ENCODE results near the gene SLC44A4. TPM values are rescaled to one million over a fixed set of nuclear protein-coding genes. Genes with fewer than 3 reads are reported as not detected.

SLC44A4 gene
- total and polyA plus RNA-seq, 5 donors from 2014 or later, result 1.0 TPM; not detected in 4

GRCh38 chr6:31900917-31901414 is 22.2 kb upstream of the SLC44A4 start:
- Histone ChIP-seq H3K27ac (ENCODE audit: insufficient read depth, low read length, poor library complexity, severe bottlenecking) (peak overlapping the region; percentile 63), H3K27me3 (ENCODE audit: control insufficient read depth, insufficient read depth, low read length) (peaks cover 2% of the 10 kb centered on the region), H3K9me3 (ENCODE audit: control insufficient read depth in 2 of 2, low read length in 2 of 2) (no peaks in the 10 kb centered on the region), H3K4me1 (ENCODE audit: control insufficient read depth, insufficient read depth, low read length, poor library complexity, severe bottlenecking) (peaks cover 43% of the 10 kb centered on the region), H3K4me3 (ENCODE audit: low read depth, low read length) (no peak overlapping the region), H3K36me3 (ENCODE audit: control insufficient read depth, insufficient read depth, low read length) (no peaks in the 10 kb centered on the region)
- H3K4me3 Mint-ChIP-seq, result peak overlapping the region in 3 of 4 donors; percentile 73 to 77 (median 75)
- H3K27ac Mint-ChIP-seq, result peak overlapping the region in 2 of 3 donors; percentile 65 to 86
- no peaks in the 10 kb centered on the region for H3K9me3 Mint-ChIP-seq
- ATAC-seq (ENCODE audit: low read depth in 2 of 2) (no peak), DNase-seq (no peak)
- no peaks in the 10 kb centered on the region for H3K36me3 Mint-ChIP-seq
- peaks cover 0 to 39% (median 24%) of the 10 kb centered on the region in 4 donors for H3K4me1 Mint-ChIP-seq
- peaks cover 4% of the 10 kb centered on the region for H3K27me3 Mint-ChIP-seq

- H3K4me3 ChIP-seq (ENCODE audit: low read depth, low read length), result no peak overlapping the region
- no peaks in the 10 kb centered on the region for H3K9me3 Mint-ChIP-seq
- H3K4me3 Mint-ChIP-seq, result peak overlapping the region; percentile 71 to 96 (median 84)
- DNase-seq, result peak in 1 of 3 donors; percentile 4
- peaks cover 0 to 44% (median 26%) of the 10 kb centered on the region in 4 donors for H3K4me1 Mint-ChIP-seq
- peaks cover 43% of the 10 kb centered on the region for H3K4me1 ChIP-seq (ENCODE audit: control insufficient read depth, insufficient read depth, low read length, poor library complexity, severe bottlenecking)
- H3K36me3 Mint-ChIP-seq, result no peaks in the 10 kb centered on the region
- H3K27ac Mint-ChIP-seq, result no peak overlapping the region
- no peaks in the 10 kb centered on the region for H3K27me3 ChIP-seq (ENCODE audit: control insufficient read depth, insufficient read depth, low read length)
- H3K27me3 Mint-ChIP-seq, result no peaks in the 10 kb centered on the region
- H3K27ac ChIP-seq (ENCODE audit: insufficient read depth, low read length, poor library complexity, severe bottlenecking), result no peak overlapping the region
- no peaks in the 10 kb centered on the region for H3K36me3 ChIP-seq (ENCODE audit: control insufficient read depth, insufficient read depth, low read length)
- H3K9me3 ChIP-seq (ENCODE audit: control insufficient read depth in 2 of 2, low read length in 2 of 2), result no peaks in the 10 kb centered on the region
- no peak for ATAC-seq (ENCODE audit: low read depth in 2 of 2)
Measured at GRCh38 chr6:31899882-31900722, 21.3 kb upstream of the SLC44A4 start.

- Mint-ChIP-seq H3K4me3 (peak overlapping the region; percentile 78 to 98 (median 92)), H3K36me3 (no peaks in the 10 kb centered on the region), H3K27ac (peak overlapping the region in 2 of 3 donors; percentile 20 to 98), H3K9me3 (no peaks in the 10 kb centered on the region), H3K4me1 (peaks cover 0 to 44% (median 26%) of the 10 kb centered on the region in 4 donors), H3K27me3 (no peaks in the 10 kb centered on the region)
- H3K4me1 ChIP-seq (ENCODE audit: control insufficient read depth, insufficient read depth, low read length, poor library complexity, severe bottlenecking), result peaks cover 43% of the 10 kb centered on the region
- ATAC-seq (ENCODE audit: low read depth in 2 of 2) (no peak), DNase-seq (no peak)
- no peak overlapping the region for H3K4me3 ChIP-seq (ENCODE audit: low read depth, low read length)
- H3K27ac ChIP-seq (ENCODE audit: insufficient read depth, low read length, poor library complexity, severe bottlenecking), result no peak overlapping the region
- H3K9me3 ChIP-seq (ENCODE audit: control insufficient read depth in 2 of 2, low read length in 2 of 2), result no peaks in the 10 kb centered on the region
- H3K36me3 ChIP-seq (ENCODE audit: control insufficient read depth, insufficient read depth, low read length), result peaks cover 4% of the 10 kb centered on the region
- H3K27me3 ChIP-seq (ENCODE audit: control insufficient read depth, insufficient read depth, low read length), result no peaks in the 10 kb centered on the region
Measured at GRCh38 chr6:31899215-31899614, 20.4 kb upstream of the SLC44A4 start.

GRCh38 chr6:31898383-31899011 is 19.7 kb upstream of the SLC44A4 start:
- peaks cover 0 to 44% (median 27%) of the 10 kb centered on the region in 4 donors for H3K4me1 Mint-ChIP-seq
- H3K36me3 ChIP-seq (ENCODE audit: control insufficient read depth, insufficient read depth, low read length), result peaks cover 8% of the 10 kb centered on the region
- peak overlapping the region; percentile 88 for H3K27ac ChIP-seq (ENCODE audit: insufficient read depth, low read length, poor library complexity, severe bottlenecking)
- H3K27me3 Mint-ChIP-seq, result no peaks in the 10 kb centered on the region
- no peaks in the 10 kb centered on the region for H3K9me3 ChIP-seq (ENCODE audit: control insufficient read depth in 2 of 2, low read length in 2 of 2)
- H3K4me3 ChIP-seq (ENCODE audit: low read depth, low read length), result peak overlapping the region; percentile 91
- DNase-seq (peak; percentile 25 to 75 (median 71)), ATAC-seq (ENCODE audit: low read depth in 2 of 2) (peak; percentile 22 to 27)
- H3K4me1 ChIP-seq (ENCODE audit: control insufficient read depth, insufficient read depth, low read length, poor library complexity, severe bottlenecking), result peaks cover 43% of the 10 kb centered on the region
- H3K36me3 Mint-ChIP-seq, result peaks cover 2% of the 10 kb centered on the region
- H3K27me3 ChIP-seq (ENCODE audit: control insufficient read depth, insufficient read depth, low read length), result no peaks in the 10 kb centered on the region
- no peaks in the 10 kb centered on the region for H3K9me3 Mint-ChIP-seq
- peak overlapping the region; percentile 96 to 99 (median 98) for H3K4me3 Mint-ChIP-seq
- peak overlapping the region; percentile 83 to 98 (median 97) for H3K27ac Mint-ChIP-seq

GRCh38 chr6:31897612-31898382 is 19.0 kb upstream of the SLC44A4 start, which contains the start of gene EHMT2:
Gene EHMT2, minus strand, starts transcription at chr6:31897698. Its CDS starts 21 bp downstream, at chr6:31897677.
- Histone ChIP-seq H3K27me3 (ENCODE audit: control insufficient read depth, insufficient read depth, low read length) (no peaks in the 10 kb centered on the region), H3K4me1 (ENCODE audit: control insufficient read depth, insufficient read depth, low read length, poor library complexity, severe bottlenecking) (peaks cover 42% of the 10 kb centered on the region), H3K4me3 (ENCODE audit: low read depth, low read length) (peak within 1 kb of the TSS; percentile 91), H3K36me3 (ENCODE audit: control insufficient read depth, insufficient read depth, low read length) (peaks cover 15% of the 10 kb centered on the region), H3K27ac (ENCODE audit: insufficient read depth, low read length, poor library complexity, severe bottlenecking) (peak within 1 kb of the TSS; percentile 88), H3K9me3 (ENCODE audit: control insufficient read depth in 2 of 2, low read length in 2 of 2) (no peaks in the 10 kb centered on the region)
- Mint-ChIP-seq H3K4me1 (peaks cover 0 to 44% (median 25%) of the 10 kb centered on the region in 4 donors), H3K4me3 (peak within 1 kb of the TSS; percentile 96 to 99 (median 98)), H3K27me3 (no peaks in the 10 kb centered on the region), H3K36me3 (peaks cover 5% of the 10 kb centered on the region), H3K27ac (peak within 1 kb of the TSS; percentile 92 to 98 (median 97)), H3K9me3 (no peaks in the 10 kb centered on the region)
- peak; percentile 78 to 91 (median 84) for DNase-seq
- peak; percentile 60 to 65 for ATAC-seq (ENCODE audit: low read depth in 2 of 2)

- Histone ChIP-seq H3K27me3 (ENCODE audit: control insufficient read depth, insufficient read depth, low read length) (no peaks in the 10 kb centered on the region), H3K36me3 (ENCODE audit: control insufficient read depth, insufficient read depth, low read length) (peaks cover 22% of the 10 kb centered on the region), H3K4me1 (ENCODE audit: control insufficient read depth, insufficient read depth, low read length, poor library complexity, severe bottlenecking) (peaks cover 34% of the 10 kb centered on the region), H3K4me3 (ENCODE audit: low read depth, low read length) (peak overlapping the region; percentile 91), H3K27ac (ENCODE audit: insufficient read depth, low read length, poor library complexity, severe bottlenecking) (peak overlapping the region; percentile 76), H3K9me3 (ENCODE audit: control insufficient read depth in 2 of 2, low read length in 2 of 2) (no peaks in the 10 kb centered on the region)
- Mint-ChIP-seq H3K36me3 (peaks cover 10% of the 10 kb centered on the region), H3K27ac (peak overlapping the region; percentile 67 to 92 (median 91)), H3K4me1 (peaks cover 0 to 39% (median 21%) of the 10 kb centered on the region in 4 donors), H3K9me3 (no peaks in the 10 kb centered on the region), H3K4me3 (peak overlapping the region; percentile 85 to 96 (median 92)), H3K27me3 (no peaks in the 10 kb centered on the region)
- peak in 1 of 3 donors; percentile 23 for DNase-seq
- no peak for ATAC-seq (ENCODE audit: low read depth in 2 of 2)
Measured at GRCh38 chr6:31896856-31897611, 18.2 kb upstream of the SLC44A4 start.
